Stimulated activated CD4-positive, alpha-beta T cell treated with anti-CD3 and anti-CD28 coated beads, Interleukin-2, amount 100 ng/mL, for 4 hours (primary cell): ENCODE measurements around the gene FKTN.

ENCODE experiments used
- DNase-seq: peaks from one replicate; pipeline ENCODE4 v3.0.0-alpha.2; 2020; ENCODE audit warnings: low read depth

The FKTN gene

DNA sequence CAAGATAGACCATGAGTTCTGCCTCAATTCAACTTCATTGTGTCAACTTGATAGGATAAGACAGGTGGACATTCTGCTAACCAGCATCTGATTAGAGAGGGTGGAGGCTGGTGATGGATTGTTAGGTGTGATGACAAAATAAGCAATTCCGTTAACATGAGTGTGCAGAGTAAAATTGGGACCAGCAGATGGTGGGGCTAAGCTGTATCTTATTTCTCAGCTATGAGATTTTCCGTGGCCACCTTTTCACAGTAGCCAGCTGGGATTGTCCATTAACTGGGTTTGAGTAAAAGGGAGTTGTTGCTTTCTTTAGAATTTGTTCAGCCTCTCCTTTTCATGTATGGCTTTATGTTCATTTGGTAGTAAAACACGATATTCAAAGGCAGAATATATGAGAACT lies 75.5 kb downstream of the FKTN start:
- DNase-seq: no peak

DNA sequence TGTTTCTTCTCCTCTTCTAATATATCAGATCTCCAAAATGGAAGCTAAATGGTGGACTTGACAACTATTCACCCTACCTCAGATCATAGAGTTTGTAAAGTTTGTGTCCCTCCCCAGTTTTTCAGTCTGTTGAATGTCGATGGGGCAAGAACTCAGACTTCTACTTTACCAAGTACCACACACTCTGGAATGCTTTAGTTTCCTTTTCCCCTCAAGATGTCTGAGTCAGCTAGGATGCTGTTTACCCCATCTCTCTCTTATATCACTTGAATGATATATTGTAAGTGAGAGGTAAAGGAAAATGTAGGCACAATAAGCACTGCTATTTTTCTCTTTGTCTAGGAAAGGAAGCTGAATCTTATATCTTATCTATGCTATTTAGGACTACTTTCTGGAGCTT lies 78.4 kb downstream of the FKTN start:
- DNase-seq: no peak

DNA sequence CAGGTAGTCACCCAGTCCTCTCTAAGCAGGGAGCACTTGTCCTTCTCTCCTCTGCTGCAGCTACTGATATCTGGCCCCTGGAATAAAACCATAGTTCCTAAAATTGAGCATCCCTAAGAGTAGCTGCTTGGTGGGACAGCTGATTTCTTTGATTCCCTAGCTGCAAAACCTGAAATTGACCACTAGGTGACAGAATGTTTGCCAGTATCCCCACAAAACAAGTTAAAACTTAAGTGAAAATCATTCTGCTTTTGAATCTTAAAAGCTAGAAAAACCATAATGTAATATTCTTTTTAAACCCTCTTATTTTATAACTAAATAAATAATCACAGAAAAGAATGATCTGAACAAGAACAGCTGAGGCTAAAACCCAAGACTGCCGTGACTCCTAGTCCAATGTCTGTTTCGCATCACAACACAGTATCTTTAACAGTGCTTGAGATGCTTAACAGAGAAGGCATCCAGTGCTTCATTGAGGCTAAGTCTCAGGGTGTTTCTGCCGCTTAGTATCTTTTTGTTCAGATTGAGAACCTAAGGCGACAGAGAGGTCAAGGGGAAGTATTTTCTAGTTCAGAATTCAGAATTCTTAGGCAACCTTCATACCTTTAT lies 80.0 kb downstream of the FKTN start:
- no peak for DNase-seq

DNA sequence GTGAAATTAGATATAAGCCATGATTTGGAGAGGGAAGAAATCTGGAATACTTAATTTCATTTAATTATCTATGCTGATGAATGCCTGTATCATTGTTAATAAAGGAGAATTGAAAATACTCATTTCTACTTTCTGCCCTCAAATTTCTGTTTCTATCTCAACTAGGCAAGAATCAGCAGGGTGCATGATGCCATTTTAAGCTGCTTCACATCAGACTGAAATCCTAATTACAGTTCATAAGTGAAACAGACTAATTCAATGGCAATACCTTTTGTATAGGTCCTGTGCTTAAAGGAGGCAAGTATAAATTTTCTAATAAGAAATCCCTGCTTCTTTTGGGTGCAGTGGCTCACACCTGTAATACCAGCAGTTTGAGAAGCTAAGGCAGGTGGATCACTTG lies 82.0 kb downstream of the FKTN start:
- DNase-seq: no peak

DNA sequence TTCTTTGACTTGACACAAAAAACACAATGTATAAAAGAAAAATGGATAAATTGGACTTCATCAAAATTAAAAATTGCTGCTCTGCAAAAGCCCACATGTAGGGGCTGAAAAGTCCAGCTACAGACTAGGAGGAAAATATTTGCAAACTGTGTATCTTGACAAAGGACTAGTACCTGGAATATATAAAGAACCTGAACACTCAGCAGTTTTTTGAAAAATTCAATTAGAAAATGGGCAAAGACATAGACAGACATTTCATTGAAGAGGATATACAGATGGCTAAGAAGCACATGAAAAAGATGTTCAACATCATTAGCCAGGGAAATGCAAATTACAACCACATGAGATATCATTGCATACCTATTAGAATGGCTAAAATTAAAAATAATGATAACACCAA lies 85.9 kb downstream of the FKTN start:
- no peak for DNase-seq

DNA sequence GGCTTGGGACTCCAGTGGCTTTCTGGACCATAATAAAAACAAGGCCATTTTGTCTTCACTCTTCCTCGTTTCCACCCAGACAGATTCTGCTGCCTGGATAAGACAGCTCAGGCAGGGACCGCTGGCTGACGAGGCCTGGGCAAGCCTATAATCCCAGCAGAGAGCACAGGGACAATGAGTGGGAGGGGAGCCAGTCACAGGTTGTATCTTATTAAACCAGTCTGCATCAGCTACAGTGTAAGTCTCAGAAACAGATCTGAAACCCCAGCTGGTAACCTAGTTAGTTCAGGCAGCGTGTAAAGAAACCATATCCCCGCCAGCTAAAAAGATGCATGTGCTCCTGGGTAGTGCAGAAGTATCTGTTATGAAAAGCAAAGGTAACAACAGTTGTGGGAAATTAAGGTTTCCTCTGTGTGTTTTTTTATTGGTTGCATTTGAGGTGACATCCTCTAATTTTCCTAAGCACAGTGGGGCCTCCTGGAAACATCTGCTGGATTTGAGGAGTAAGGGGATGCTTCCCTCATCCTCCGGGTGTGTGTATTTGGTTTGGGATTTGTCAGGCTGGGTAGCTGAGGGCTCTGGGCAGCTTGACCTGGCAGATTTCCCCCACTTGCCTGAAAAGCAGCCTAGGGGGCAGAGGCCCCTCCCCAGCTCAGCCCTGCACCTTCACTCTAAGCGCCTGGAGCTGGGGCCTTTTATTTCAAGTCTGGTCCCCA lies 89.1 kb downstream of the FKTN start:
- no peak for DNase-seq

DNA sequence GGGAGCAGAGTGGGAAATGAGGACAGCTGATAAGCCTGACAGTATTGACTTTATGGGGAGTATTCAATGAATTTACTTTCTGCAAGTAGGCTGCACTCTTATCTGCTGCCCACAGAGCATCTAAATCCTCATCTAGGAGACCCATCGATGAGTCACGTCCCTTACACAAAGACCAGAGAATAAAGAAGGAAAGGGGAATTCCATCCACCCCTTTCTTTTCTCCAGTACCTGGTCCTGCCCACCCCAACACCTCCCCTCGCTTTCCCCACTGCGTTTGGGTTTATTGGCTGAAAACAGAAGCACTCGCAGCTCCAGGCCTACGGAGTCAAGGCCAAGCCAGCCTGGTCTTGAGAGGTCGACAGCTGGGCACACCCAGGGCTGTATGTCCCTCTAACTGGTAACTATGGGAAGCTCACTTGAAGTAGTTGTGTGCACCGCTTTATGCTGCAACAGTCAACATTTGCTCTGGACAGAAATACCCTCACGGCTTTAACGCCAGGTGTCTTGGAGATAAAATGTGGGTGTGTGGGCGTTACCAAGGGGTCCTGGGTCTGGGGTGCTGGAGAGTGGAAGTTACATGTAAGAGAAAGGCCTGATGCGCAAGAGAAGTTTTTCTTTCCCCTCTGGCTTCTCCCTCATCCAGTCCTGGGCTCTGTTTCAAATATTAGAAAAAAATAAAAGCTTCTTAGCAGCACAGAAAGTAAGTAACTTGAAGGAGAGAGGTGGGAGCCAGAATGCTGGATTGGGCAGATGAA lies 89.8 kb downstream of the FKTN start:
- no peak for DNase-seq

DNA sequence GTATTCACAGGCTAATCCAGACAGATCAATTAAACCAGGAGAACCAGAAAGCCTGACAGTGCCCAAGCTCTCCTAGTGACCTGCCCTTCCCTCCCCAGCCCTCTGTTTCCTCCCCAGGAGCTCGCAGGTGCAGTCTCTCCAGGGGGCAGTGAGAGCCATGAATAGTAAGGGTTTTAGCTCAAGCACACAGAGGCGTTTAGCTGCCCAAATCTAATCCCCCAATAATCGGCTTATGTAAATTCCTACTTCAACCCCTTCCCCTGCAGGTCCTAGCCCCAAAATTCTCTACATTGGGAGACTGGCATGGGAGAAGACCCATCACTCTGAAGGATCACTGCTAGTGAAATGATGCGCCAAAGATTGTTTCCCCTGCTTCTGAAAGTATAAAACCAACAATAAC lies 93.9 kb downstream of the FKTN start:
- DNase-seq: no peak

DNA sequence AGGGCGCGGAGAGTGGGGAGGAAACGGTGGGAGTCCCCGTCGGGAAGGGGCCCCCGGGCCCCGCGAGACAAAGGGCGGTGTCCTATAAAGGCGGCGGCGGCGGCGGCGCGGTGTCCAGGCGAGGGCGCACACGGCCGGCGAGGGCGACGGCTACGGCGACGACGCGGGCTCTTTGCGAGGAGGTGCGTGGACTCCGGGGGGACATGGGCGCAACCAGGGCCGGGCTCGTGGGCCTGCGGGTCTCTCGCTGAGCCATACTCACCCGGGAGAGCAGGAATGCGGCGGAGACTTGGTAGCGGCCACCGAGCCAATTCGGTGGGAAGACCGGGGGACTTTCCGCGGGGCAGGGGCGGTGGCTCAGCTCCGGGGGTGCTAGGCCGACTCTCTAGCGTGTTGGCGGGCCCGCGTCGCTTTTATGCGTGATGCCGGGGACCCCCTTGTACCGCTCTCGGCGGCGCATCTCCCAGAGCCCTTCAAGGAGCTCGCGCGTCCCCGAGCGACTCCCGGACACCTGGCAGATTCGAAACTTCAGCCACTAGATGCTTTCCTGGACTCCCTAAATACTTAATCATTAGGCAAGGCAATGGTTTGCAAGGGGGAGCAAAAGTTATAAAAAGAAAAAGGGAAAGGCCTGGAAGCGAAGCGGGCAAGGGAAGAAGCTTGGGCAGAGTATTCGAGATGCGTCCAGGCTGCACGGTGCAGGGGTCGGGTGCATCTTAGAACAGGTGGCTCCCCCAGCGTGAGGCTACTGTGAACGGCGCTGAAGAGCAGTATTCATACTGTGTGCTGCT lies 98.4 kb downstream of the FKTN start:
- DNase-seq: no peak

DNA sequence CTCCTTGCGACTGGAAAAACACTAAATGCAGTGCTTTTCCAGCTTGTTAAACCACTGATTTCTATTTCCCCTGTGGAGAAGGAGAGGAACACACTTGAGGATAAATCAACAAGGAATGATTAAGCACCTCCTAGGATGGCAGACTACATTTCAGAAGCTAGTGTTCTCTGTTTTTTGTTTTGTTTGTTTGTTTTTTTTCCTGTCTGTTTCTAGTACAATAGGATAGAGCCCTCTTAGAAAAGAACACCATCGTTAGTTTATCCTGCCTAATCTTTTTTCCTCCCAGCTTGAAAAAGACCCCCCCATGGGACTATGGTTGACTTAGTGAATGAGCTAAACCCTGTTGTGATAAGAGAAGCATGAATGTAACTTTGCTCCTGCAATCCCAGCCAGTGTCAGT lies 100.4 kb downstream of the FKTN start:
- DNase-seq: no peak

DNA sequence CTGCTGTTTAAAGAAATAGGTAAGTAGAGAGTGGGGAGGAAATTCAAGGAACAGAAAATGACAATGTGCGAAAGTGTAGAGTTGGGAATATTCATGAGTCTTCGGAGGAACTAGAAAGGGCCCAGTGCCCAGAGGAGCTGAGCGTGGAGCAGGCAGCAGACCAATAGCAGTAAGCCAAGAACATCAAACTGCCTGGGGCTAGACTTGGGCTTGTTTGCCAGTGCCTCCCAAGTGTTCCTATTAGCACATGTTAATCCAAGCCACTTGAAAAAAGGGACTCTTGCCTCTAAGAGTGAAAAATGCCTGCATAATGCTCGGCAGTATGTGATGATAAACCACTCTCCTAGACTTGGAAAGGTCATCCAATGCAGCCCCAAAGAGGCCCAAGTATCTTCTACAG lies 103.1 kb downstream of the FKTN start:
- DNase-seq: no peak

DNA sequence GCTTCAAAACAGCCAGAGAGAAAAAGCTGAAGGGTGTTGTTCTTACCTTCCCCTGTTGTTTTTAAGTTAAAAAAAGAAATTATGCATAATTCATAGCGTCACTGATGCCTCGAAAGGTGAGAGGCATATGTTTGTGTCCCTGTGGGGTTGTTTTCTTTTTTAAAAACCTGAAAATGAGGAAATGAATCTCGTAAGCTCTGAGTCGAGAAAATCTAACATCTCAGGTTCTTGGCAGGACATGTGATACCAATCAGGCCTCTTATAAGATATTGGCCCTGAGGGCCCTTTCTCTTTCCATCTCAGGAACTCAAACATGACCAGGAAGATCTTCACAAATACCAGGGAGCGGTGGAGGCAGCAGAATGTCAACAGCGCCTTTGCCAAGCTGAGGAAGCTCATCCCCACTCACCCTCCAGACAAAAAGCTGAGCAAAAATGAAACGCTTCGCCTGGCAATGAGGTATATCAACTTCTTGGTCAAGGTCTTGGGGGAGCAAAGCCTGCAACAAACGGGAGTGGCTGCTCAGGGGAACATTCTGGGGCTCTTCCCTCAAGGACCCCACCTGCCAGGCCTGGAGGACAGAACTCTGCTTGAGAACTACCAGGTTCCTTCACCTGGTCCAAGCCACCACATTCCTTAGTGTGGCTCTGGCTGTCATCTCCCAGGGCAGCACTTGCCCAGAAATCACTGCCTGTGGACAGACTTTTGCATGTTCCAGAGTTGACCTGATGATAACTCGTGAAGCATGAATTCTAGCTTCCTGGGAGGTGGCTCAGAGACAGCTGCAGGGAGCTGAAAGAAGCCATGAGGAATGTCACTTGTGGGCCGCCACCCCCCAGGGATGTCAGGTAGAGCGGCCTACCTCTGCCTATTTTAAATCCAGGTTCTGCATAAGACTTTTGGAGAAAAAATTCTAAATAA lies 104.5 kb downstream of the FKTN start, which contains the start of gene TAL2:
Gene TAL2 (plus strand): TSS at position 274 of the 921 bp plus-strand sequence. CDS start 40 bp downstream, at position 314.
- no peak for DNase-seq

DNA sequence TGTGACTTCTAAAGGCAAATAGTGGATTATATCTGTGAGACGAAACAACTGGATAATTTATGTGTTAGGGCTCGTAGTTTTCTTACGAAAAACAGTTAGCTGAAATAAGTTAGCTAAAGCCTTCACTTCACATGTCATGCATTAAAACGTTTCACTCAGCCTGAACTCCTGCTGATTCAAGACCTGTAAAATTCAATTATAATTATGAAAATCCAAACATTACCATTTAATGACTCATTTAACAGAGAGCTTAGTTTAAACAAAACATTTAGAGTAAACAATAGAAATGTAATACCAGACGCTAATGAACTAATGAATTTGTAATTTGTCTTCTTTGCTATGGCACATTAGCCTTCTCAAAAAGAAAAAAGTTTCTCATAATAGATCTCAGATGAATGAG lies 106.0 kb downstream of the FKTN start:
- DNase-seq: no peak

DNA sequence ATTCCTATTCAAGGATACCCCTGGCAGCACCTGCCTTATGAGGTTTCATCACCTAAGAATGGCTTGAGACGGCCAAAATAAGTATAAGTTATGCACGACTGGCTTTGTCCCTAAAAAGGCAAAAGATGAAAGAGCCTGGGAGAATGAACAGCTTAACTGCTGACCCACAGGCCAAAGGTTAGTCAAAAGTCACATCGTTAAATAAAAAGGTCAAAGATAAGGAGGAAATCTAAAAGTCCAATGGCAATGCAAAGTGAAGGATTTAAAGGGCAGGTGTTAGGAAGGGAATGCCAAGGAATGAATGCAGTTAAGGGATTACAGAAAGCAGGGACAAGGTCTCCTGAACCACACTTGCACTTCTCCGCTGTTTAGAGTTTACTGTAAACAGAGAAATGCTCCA lies 109.9 kb downstream of the FKTN start:
- DNase-seq: no peak

DNA sequence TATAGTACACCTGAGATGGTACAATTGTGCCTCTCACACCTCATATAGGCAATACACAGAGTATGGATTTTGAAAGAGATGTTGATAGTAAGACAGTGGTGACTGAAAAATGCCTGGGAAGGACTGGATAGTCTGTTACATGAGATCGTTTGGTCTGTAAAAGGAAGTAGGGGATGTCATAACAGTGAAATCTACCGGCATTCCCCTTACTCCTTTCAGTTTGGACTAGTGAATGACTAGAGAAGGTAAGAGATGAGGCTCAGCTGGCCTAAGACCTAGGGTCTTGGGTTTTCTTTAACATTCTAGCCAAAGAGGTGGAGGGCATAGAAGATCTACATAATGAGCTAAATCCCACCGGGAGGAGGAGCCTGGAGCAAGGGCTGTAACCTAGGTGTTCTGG lies 112.4 kb downstream of the FKTN start:
- no peak for DNase-seq

DNA sequence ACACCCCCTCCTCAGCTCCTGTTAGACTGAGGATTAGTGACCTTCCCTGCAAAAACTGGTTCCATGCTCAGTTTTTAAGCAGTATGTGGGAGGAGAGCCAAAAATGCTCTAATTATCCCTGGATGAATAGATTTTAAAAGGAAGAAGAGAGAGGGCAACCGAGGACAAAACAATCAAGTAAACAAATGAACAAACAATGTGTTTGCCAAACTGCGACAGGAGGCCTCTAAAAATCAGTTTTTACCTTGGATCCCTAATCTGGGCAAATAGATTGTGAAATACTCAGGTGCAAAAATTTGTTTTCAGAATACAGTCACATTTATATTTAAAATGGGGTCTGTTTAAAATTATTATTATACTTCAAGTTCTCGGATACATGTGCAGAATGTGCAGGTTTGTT lies 112.8 kb downstream of the FKTN start:
- DNase-seq: no peak

DNA sequence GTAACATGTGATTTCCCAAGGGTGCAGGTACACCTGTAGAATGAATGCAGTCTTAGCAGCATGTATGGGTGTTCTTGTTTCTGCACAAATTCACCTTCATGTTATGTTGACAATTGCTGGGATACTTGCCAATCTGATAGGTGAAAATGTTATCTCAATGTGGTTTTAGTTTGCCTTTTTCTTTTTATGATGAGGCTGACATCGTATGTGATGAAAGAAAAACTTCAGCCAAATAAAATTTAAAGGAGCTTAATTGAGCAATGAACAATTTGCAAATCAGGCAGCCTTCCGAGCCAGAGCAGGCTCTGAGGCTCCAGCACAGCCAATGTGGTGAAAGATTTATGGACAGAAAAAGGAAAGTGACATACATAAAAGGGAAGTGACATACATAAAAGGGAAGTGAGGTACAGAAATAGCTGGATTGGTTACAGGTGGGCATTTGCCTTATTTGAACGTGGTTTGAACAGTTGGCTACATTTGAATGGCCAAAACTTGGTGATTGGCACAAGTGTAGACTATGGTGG lies 114.8 kb downstream of the FKTN start:
- no peak for DNase-seq

DNA sequence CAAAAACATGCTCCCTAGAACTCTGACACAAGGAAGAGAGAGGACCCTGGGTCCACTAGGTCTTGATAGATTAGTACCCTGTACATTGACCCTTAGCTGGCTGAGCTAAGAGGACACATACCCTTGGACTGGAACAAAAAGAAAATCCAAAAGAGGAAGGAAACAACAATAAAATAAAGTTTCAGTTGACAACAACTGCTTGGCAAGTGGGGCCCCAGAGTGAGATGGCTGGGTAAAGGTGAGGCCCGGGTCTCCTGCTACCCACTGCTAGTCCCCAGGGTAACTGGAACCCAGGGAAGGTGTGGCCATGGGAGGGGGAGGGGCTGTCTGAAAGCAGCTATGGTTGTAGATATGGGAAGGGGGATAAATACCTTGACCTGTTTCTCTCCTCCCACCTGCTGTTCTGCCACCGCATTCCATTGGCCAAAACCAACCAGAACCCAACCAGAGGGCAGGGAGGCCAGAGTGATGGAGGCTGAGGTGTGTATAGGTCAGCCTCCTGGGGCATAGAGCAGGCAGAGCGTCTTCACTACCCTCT lies 116.0 kb downstream of the FKTN start:
- DNase-seq: no peak

DNA sequence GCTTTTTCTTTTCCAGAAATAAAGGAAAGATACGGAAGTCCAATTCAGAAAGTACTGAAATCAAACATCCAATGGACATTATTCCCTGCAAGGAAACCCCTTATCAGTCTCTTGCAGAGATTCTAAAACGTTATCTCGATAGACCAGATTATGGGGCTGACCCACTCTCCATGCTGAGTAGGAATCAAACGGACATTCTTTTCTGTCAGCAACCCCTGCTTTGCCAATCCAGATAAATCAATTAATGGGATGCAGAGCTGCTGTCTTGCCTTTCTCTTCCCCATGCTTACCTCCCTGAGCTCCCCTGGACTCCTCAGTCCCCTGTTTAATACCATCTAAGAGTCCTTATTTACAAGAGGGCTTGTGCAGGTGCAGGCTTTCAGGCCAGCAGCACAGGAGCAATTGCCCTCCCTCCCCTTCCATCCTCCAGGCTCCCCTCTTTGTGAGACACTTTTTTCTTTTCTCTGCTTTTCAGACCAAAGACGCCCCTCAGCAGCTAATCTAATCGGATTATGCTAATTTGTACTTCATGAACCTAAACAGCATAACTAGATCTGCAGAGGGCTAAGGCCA lies 118.5 kb downstream of the FKTN start:
- no peak for DNase-seq

DNA sequence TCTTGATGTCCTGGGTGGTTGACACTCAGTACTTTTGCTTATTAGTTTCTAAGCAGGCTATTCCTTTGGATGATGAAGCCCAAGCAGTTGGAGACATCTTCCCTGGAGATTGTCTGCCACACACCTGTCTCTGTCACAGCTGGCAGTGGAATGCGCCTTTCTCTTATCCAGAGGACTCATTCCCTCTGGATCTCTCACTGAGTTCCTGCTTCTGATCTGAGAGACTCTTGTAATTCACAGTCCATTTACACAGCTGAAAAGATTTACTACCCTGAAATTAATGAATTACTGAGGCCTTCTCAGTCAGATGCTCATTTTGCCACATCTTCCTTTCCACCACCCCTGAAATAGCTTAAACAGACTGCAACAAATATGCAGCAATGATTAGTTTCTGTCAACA lies 120.2 kb downstream of the FKTN start:
- no peak for DNase-seq

DNA sequence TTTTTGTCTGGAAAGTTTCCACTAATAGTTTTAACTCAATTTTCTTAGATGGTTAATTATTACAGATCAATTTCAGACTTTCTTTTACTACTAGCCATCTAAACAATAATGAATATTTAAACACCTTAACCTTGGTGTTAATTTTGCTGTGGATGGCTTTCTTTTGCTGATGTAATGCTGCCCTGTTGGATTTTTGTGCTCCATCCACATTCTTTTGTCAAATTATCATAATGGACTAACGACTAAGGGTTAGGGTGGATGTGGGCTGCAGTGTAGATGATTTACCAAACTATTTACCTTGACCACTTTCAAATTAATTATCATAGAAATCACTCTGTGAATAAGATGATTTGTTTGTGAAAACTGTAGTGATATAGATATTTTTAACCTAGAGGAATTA lies 120.8 kb downstream of the FKTN start:
- DNase-seq: no peak
